MM.1S (cell line): Measurements from ENCODE around the gene RFK.

Experiments used
- DNase-seq: peaks from one replicate; pipeline ENCODE4 v3.0.0-alpha.2; 2015
- H2AFZ ChIP-seq: fragments of 300-600 bp; sonication (generic); 2 replicates; pipeline ENCODE4 v1.6.0; 2016; ENCODE audit warnings: antibody characterized with exemption, low read length
- H3F3A ChIP-seq: fragments of 300-600 bp; sonication (generic); 2 replicates; pipeline ENCODE4 v1.6.1; 2016; ENCODE audit warnings: mild to moderate bottlenecking, antibody characterized with exemption, low read length, moderate library complexity, mixed read lengths; ENCODE audit not compliant: insufficient read depth
- H3K27ac ChIP-seq: fragments of 300-600 bp; sonication (generic); 2 replicates; pipeline ENCODE4 v1.5.1; 2016; ENCODE audit warnings: mild to moderate bottlenecking, low read length
- H3K27me3 ChIP-seq: fragments of 300-600 bp; sonication (generic); replicated peaks from 2 replicates; pipeline ENCODE4 v1.6.0; 2016; ENCODE audit warnings: low read length; ENCODE audit not compliant: insufficient read depth
- H3K36me3 ChIP-seq: fragments of 300-600 bp; sonication (generic); replicated peaks from 2 replicates; pipeline ENCODE4 v1.6.1; 2016; ENCODE audit warnings: mild to moderate bottlenecking, low read length, mixed read lengths; ENCODE audit not compliant: insufficient read depth
- H3K4me1 ChIP-seq: fragments of 300-600 bp; sonication (generic); 2 replicates; pipeline ENCODE4 v1.6.1; 2016; ENCODE audit warnings: low read length, mixed read lengths
- H3K4me2 ChIP-seq: fragments of 300-600 bp; sonication (generic); 2 replicates; pipeline ENCODE4 v1.6.0; 2016; ENCODE audit warnings: low read depth, low read length
- H3K4me3 ChIP-seq: fragments of 300-600 bp; sonication (generic); 2 replicates; pipeline ENCODE4 v1.5.1; 2016; ENCODE audit warnings: low read length, mixed read lengths
- H3K79me2 ChIP-seq: fragments of 300-600 bp; sonication (generic); 2 replicates; pipeline ENCODE4 v1.6.1; 2016; ENCODE audit warnings: mixed run types, low read length, mixed read lengths
- H3K9ac ChIP-seq: fragments of 300-600 bp; sonication (generic); 2 replicates; pipeline ENCODE4 v1.6.1; 2016; ENCODE audit warnings: low read length, mixed read lengths
- H3K9me2 ChIP-seq: fragments of 300-600 bp; sonication (generic); replicated peaks from 2 replicates; pipeline ENCODE4 v1.6.1; 2016; ENCODE audit warnings: mild to moderate bottlenecking, low read length, mixed read lengths; ENCODE audit not compliant: insufficient read depth
- H3K9me3 ChIP-seq: fragments of 300-600 bp; sonication (generic); replicated peaks from 2 replicates; pipeline ENCODE4 v1.6.1; 2016; ENCODE audit warnings: mild to moderate bottlenecking, low read length, mixed read lengths; ENCODE audit not compliant: insufficient read depth
- H4K20me1 ChIP-seq: fragments of 300-600 bp; sonication (generic); 2 replicates; pipeline ENCODE4 v1.6.1; 2016; ENCODE audit warnings: mild to moderate bottlenecking, low read length, moderate library complexity, mixed read lengths; ENCODE audit not compliant: insufficient read depth
- CTCF ChIP-seq: fragments of 300-600 bp; sonication (generic); IDR thresholded peaks from 2 replicates; pipeline ENCODE4 v1.5.1; 2016; ENCODE audit warnings: antibody characterized with exemption, low read length, mixed read lengths
- EZH2 ChIP-seq: fragments of 300-600 bp; sonication (generic); optimal IDR thresholded peaks from 2 replicates; pipeline ENCODE3; 2017; ENCODE audit warnings: low read depth, mild to moderate bottlenecking, antibody characterized with exemption, low read length, mixed read lengths
- EZH2phosphoT487 ChIP-seq: fragments of 300-600 bp; sonication (generic); IDR thresholded peaks from 2 replicates; pipeline ENCODE4 v1.6.1; 2018; ENCODE audit warnings: antibody characterized with exemption, low read length

The RFK gene

GRCh38 chr9:76370396-76371023 lies 23.7 kb downstream of the RFK start:
- no peaks in the 10 kb centered on the region for H3F3A ChIP-seq
- no peaks in the 10 kb centered on the region for H3K4me1 ChIP-seq
- no peak overlapping the region for H3K4me3 ChIP-seq
- H2AFZ ChIP-seq: no peak overlapping the region
- no peaks in the 10 kb centered on the region for H4K20me1 ChIP-seq
- TF ChIP-seq EZH2 (no peak), CTCF (no peak), EZH2phosphoT487 (no peak)
- no peaks in the 10 kb centered on the region for H3K9me2 ChIP-seq
- no peak overlapping the region for H3K27ac ChIP-seq
- H3K9me3 ChIP-seq: no peaks in the 10 kb centered on the region
- no peak overlapping the region for H3K4me2 ChIP-seq
- no peak overlapping the region for H3K9ac ChIP-seq
- H3K79me2 ChIP-seq: no peaks in the 10 kb centered on the region
- no peaks in the 10 kb centered on the region for H3K36me3 ChIP-seq
- no peak for DNase-seq
- H3K27me3 ChIP-seq: no peaks in the 10 kb centered on the region

GRCh38 chr9:76369583-76369982 lies 24.6 kb downstream of the RFK start:
- Histone ChIP-seq H3K27me3 (no peaks in the 10 kb centered on the region), H3F3A (no peaks in the 10 kb centered on the region), H3K9me3 (no peaks in the 10 kb centered on the region), H3K4me2 (no peak overlapping the region), H3K4me1 (no peaks in the 10 kb centered on the region), H3K36me3 (no peaks in the 10 kb centered on the region), H2AFZ (no peak overlapping the region), H3K9me2 (no peaks in the 10 kb centered on the region), H3K9ac (no peak overlapping the region), H3K4me3 (no peak overlapping the region), H4K20me1 (no peaks in the 10 kb centered on the region), H3K79me2 (no peaks in the 10 kb centered on the region), H3K27ac (no peak overlapping the region)
- TF ChIP-seq EZH2: no peak
- no peak for TF ChIP-seq CTCF
- TF ChIP-seq EZH2phosphoT487: no peak
- no peak for DNase-seq

- no peaks in the 10 kb centered on the region for H3K9me2 ChIP-seq
- no peak overlapping the region for H2AFZ ChIP-seq
- no peaks in the 10 kb centered on the region for H3K79me2 ChIP-seq
- no peaks in the 10 kb centered on the region for H3K27me3 ChIP-seq
- H3K36me3 ChIP-seq: no peaks in the 10 kb centered on the region
- no peaks in the 10 kb centered on the region for H3K9me3 ChIP-seq
- H3K4me1 ChIP-seq: no peaks in the 10 kb centered on the region
- no peak for TF ChIP-seq EZH2
- TF ChIP-seq CTCF: no peak
- no peak for TF ChIP-seq EZH2phosphoT487
- DNase-seq: no peak
- no peak overlapping the region for H3K4me2 ChIP-seq
- H3K27ac ChIP-seq: no peak overlapping the region
- H3K4me3 ChIP-seq: no peak overlapping the region
- no peak overlapping the region for H3K9ac ChIP-seq
- H3F3A ChIP-seq: no peaks in the 10 kb centered on the region
- no peaks in the 10 kb centered on the region for H4K20me1 ChIP-seq
These were observed 28.0 kb downstream of the RFK start for GRCh38 chr9:76366275-76366674.
